Spinal cord (tissue), 10 donors: ENCODE data around the gene HACD2. TPM values are rescaled to one million over a fixed set of nuclear protein-coding genes. Genes with fewer than 3 reads are reported as not detected.

Source experiments
- DNase-seq, 6 donors: peaks; one replicate each; pipeline versions ENCODE4 v3.0.0 to v3.0.0-alpha.2; 2013 to 2015; ENCODE audit warnings: low spot score in 6 of 6, low read depth in 4 of 6
- H3K27ac ChIP-seq: one replicate; pipeline ENCODE4 v1.5.1; 2013; ENCODE audit warnings: low read depth, low read length, control low read depth
- H3K27me3 ChIP-seq: one replicate; pipeline ENCODE4 v1.6.1; 2013; ENCODE audit warnings: low read length; ENCODE audit not compliant: control insufficient read depth, insufficient read depth
- H3K36me3 ChIP-seq: one replicate; pipeline ENCODE4 v1.6.1; 2013; ENCODE audit warnings: low read length; ENCODE audit not compliant: control insufficient read depth, insufficient read depth
- H3K4me1 ChIP-seq: one replicate; pipeline ENCODE4 v1.6.1; 2013; ENCODE audit warnings: low read length; ENCODE audit not compliant: control insufficient read depth, insufficient read depth
- H3K4me3 ChIP-seq: one replicate; pipeline ENCODE4 v1.5.1; 2013; ENCODE audit warnings: low read depth, low read length, control low read depth
- H3K9me3 ChIP-seq: one replicate; pipeline ENCODE4 v1.6.1; 2013; ENCODE audit warnings: low read length; ENCODE audit not compliant: control insufficient read depth, insufficient read depth
- WGBS: methylation state at CpG from one replicate; pipeline ENCODE4 v1.1.5; 2013; ENCODE audit warnings: missing lambda C conversion rate; ENCODE audit not compliant: insufficient coverage; 5-methylcytosine and 5-hydroxymethylcytosine counted together
- polyA plus RNA-seq, 2 donors: library from polyadenylated mRNA; unstranded; fragments of 120-200 nt; gene quantifications; one replicate each; pipeline ENCODE4 v1.2.1, GENCODE V29; 2013; ENCODE audit not compliant: insufficient read length in 2 of 2
- total RNA-seq, 2 donors: library from RNA; depleted of rRNA in 1 of 2; stranded (reverse); fragments of 120-200 nt in 1 of 2; fragments of >200 nt in 1 of 2; gene quantifications; one replicate each; pipeline versions ENCODE4 v1.2.3 to v1.2.4, GENCODE V29; 2013 to 2014
- donor health status: healthy.

Gene HACD2
- total and polyA plus RNA-seq, 4 donors, result 22.9 to 56.2 (median 33.5) TPM

GRCh38 chr3:123448536-123449101, 136.2 kb downstream of the HACD2 start, which contains the start of gene ADCY5:
Gene ADCY5 (minus strand): TSS chr3:123449090. CDS start chr3:123448545, 545 bp downstream.
- H3K9me3 ChIP-seq, result no peaks in the 10 kb centered on the region
- DNase-seq, result peak in 1 of 6 donors; percentile 24
- H3K4me3 ChIP-seq, result peak within 1 kb of the TSS; percentile 55
- under 1% methylated on average over 63 of the region's 67 CpGs for WGBS
- H3K36me3 ChIP-seq, result peaks cover 8% of the 10 kb centered on the region
- peak within 1 kb of the TSS; percentile 36 for H3K27ac ChIP-seq
- peaks cover 37% of the 10 kb centered on the region for H3K4me1 ChIP-seq
- H3K27me3 ChIP-seq, result peaks cover 8% of the 10 kb centered on the region

DNA sequence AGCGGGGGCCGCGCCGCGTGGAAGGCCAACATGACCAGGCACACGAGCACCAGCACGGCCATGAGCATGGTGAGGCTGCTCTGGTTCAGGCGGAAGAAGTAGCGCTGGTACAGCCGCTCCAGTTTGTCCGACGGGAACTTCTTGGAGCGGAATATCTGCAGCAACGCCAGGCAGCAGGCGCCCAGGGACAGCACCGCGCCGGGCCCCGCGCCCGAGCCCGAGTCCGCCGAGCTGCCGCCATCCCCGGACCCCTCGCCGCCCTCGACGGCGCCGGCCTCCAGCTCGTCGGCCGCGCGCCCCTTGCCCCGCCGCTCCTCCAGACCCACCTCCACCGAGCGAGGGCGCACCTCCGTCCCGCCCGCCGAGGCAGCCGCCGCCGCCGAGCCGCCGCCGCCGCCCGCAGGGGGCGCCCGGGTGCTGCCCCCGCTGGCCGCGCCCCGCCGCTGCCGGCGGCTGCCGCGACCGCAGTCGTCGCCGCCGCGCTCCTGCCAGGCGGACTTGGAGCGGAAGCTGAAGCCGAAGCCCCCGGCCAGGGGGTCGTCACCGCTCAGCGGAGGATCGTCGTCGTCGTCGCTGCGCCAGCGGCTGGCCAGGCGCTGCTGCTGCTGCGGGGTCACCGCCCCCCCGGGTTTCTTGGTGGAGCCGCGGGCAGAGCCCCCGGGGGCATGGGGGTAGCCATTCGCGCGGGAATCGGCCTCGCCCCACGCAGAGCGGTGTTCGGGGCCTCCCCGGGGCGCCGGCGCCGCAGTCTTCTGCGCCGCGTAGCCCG, 136.9 kb downstream of the HACD2 start:
- peak in 1 of 6 donors; percentile 44 for DNase-seq
- no peak overlapping the region for H3K27ac ChIP-seq
- H3K4me3 ChIP-seq, result peak overlapping the region; percentile 46
- H3K9me3 ChIP-seq, result no peaks in the 10 kb centered on the region
- 15% methylated on average over 110 of the region's 110 CpGs for WGBS
- H3K36me3 ChIP-seq, result peaks cover 8% of the 10 kb centered on the region
- H3K4me1 ChIP-seq, result peaks cover 44% of the 10 kb centered on the region
- peaks cover 8% of the 10 kb centered on the region for H3K27me3 ChIP-seq

DNA sequence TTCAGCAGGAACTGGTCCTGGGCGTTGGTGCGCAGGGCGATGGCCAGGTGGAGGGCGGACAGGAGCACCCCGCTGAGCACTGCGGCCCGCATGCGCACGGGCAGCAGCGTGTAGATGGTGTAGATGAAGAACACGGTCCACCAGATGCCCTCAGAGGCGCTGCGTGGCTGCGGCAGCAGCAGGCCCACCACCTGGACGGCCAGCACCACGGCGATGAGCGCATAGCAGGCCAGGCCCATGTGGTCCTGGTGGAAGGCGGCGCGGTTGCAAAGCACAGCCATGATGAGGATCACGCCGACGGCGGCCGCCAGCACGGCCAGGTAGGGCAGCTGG, 137.5 kb downstream of the HACD2 start:
- Histone ChIP-seq H3K4me1 (peaks cover 46% of the 10 kb centered on the region), H3K27ac (no peak overlapping the region), H3K27me3 (peaks cover 8% of the 10 kb centered on the region), H3K9me3 (no peaks in the 10 kb centered on the region), H3K36me3 (peaks cover 8% of the 10 kb centered on the region), H3K4me3 (peak overlapping the region; percentile 3)
- WGBS, result 93% methylated on average over 27 of the region's 27 CpGs
- no peak for DNase-seq

- H3K4me3 ChIP-seq, result peak overlapping the region; percentile 3
- DNase-seq, result no peak
- peaks cover 8% of the 10 kb centered on the region for H3K27me3 ChIP-seq
- H3K27ac ChIP-seq, result no peak overlapping the region
- peaks cover 46% of the 10 kb centered on the region for H3K4me1 ChIP-seq
- H3K9me3 ChIP-seq, result no peaks in the 10 kb centered on the region
- 83% methylated on average over 1 of the region's 6 CpGs for WGBS
- H3K36me3 ChIP-seq, result peaks cover 11% of the 10 kb centered on the region
Measured at GRCh38 chr3:123446610-123447109, 138.2 kb downstream of the HACD2 start.

DNA sequence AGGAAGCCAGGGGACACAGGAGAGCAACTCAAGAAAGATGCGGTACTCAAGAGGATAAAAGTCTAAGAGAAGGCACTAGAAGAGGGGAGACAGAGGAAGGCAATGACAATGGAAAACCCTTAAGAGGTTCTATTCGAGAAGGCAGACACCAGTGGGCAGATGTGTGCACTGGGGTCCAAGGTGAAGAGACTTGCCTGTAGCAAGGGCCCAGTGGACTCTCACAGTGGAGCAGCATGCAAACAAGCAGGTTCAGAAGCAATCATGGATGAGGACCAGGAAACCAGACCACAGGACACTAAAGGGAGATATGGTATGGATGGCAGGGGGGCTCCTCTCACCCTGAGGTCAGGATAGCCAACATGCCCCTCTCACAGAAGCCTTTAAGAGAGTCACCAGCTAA, 138.6 kb downstream of the HACD2 start:
- Histone ChIP-seq H3K27ac (no peak overlapping the region), H3K4me3 (no peak overlapping the region), H3K4me1 (peaks cover 46% of the 10 kb centered on the region), H3K36me3 (peaks cover 11% of the 10 kb centered on the region), H3K27me3 (peaks cover 8% of the 10 kb centered on the region), H3K9me3 (no peaks in the 10 kb centered on the region)
- DNase-seq, result no peak
- WGBS, result 100% methylated on average over 2 of the region's 2 CpGs

- Histone ChIP-seq H3K36me3 (peaks cover 11% of the 10 kb centered on the region), H3K27ac (no peak overlapping the region), H3K9me3 (no peaks in the 10 kb centered on the region), H3K4me1 (peaks cover 46% of the 10 kb centered on the region), H3K4me3 (no peak overlapping the region), H3K27me3 (peaks cover 8% of the 10 kb centered on the region)
- no CpG with 5 or more reads among the region's 2 CpGs for WGBS
- no peak for DNase-seq
Measured at GRCh38 chr3:123445702-123446101, 139.2 kb downstream of the HACD2 start.

- H3K27ac ChIP-seq, result no peak overlapping the region
- H3K27me3 ChIP-seq, result peaks cover 8% of the 10 kb centered on the region
- H3K36me3 ChIP-seq, result peaks cover 11% of the 10 kb centered on the region
- DNase-seq, result no peak
- H3K9me3 ChIP-seq, result no peaks in the 10 kb centered on the region
- H3K4me3 ChIP-seq, result no peak overlapping the region
- peaks cover 45% of the 10 kb centered on the region for H3K4me1 ChIP-seq
- WGBS, result 88% methylated on average over 1 of the region's 1 CpG
Measured at GRCh38 chr3:123444744-123445143, 140.1 kb downstream of the HACD2 start.

DNA sequence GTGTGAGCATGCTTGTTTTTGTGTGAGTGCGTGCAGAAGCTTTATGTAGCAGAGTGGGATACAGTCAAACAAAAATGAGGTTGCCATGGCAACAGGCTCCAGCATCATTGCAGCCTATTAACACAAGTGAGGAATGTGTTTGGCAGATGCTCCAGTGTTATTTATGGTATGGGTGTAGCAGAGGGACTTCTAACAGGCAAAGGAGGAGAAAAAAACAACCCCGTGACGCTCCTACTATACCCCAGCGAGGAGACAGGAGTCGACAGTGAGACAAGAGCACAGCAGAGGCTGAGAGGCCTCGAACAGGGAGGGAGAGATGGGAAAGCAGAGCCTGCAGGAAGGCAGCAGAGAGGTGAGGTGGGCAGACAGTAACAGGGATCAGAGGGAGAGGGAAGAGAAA, 140.8 kb downstream of the HACD2 start:
- Histone ChIP-seq H3K36me3 (peaks cover 11% of the 10 kb centered on the region), H3K27me3 (peaks cover 8% of the 10 kb centered on the region), H3K27ac (no peak overlapping the region), H3K4me3 (no peak overlapping the region), H3K9me3 (no peaks in the 10 kb centered on the region), H3K4me1 (peaks cover 45% of the 10 kb centered on the region)
- DNase-seq, result peak in 4 of 6 donors; percentile 70 to 97 (median 84)
- WGBS, result 13% methylated on average over 4 of the region's 6 CpGs

DNA sequence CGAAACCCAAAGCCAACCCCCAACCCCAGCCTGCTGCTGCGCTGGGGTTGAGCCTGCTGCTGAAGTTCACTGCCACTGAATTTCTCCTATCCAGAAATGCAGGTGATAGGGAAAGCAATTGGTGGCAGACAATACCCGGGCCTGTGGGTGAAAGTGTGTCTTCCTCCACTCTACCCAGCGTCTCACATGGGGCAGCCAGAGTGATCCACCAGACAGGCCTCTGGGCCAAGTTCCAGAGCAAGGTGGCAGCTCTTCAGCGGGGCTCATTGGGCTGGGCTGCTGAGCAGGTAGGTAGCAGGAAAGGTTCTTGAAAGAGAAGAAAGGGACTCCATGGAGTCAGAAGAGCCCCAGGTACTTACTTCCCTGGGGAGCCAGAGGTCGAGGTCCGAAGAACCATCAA, 141.9 kb downstream of the HACD2 start:
- no peak for DNase-seq
- Histone ChIP-seq H3K27me3 (peaks cover 4% of the 10 kb centered on the region), H3K27ac (no peak overlapping the region), H3K36me3 (peaks cover 11% of the 10 kb centered on the region), H3K4me3 (no peak overlapping the region), H3K4me1 (peaks cover 38% of the 10 kb centered on the region), H3K9me3 (no peaks in the 10 kb centered on the region)
- 82% methylated on average over 5 of the region's 7 CpGs for WGBS

DNA sequence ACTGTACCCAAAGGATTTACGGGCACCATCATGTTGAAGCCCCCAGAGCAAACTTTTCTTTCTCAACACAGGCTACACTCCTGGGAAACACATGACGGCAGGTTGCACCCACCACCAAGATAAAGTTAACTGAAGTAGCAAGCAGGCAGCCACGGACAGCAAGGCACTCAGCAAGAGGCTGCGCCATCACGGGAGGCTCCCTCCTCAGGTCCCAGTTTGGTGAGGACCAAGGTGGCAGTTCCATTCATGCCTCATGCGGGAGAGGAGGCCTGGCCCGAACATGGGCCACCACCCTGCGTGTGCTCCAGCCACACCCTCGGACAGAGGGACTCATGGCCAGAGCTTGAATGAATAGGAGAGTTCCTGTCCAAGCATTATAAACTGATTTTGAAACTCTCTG, 142.7 kb downstream of the HACD2 start:
- peaks cover 4% of the 10 kb centered on the region for H3K27me3 ChIP-seq
- H3K4me3 ChIP-seq, result no peak overlapping the region
- no peaks in the 10 kb centered on the region for H3K9me3 ChIP-seq
- H3K36me3 ChIP-seq, result peaks cover 5% of the 10 kb centered on the region
- H3K4me1 ChIP-seq, result peaks cover 32% of the 10 kb centered on the region
- no peak overlapping the region for H3K27ac ChIP-seq
- DNase-seq, result no peak
- 95% methylated on average over 9 of the region's 9 CpGs for whole genome bisulfite sequencing
